ENCODE results near the gene MYLK4.

MYLK4 gene

GRCh38 chr6:2771079-2771478 is 20.4 kb upstream of the MYLK4 start:
- TF ChIP-seq CTCF (IDR thresholded peaks at IDR 0.05; ENCODE audit: borderline replicate concordance, control extremely low read depth, extremely low read depth, insufficient read depth, missing control alignments), result no peak
- DNase-seq (ENCODE audit: low spot score), result no peak
- in situ Hi-C loops (cut with MboI; ENCODE audit: low sequenced_read_pairs, unreplicated experiment), result no loop called here

- no peak for DNase-seq (ENCODE audit: low spot score)
- in situ Hi-C loops (cut with MboI; ENCODE audit: low sequenced_read_pairs, unreplicated experiment), result no loop called here
- no peak for TF ChIP-seq CTCF (IDR thresholded peaks at IDR 0.05; ENCODE audit: borderline replicate concordance, control extremely low read depth, extremely low read depth, insufficient read depth, missing control alignments)
These were observed 19.4 kb upstream of the MYLK4 start for GRCh38 chr6:2770171-2770570.

GRCh38 chr6:2768696-2769095 is 18.0 kb upstream of the MYLK4 start:
- no peak for TF ChIP-seq CTCF (IDR thresholded peaks at IDR 0.05; ENCODE audit: borderline replicate concordance, control extremely low read depth, extremely low read depth, insufficient read depth, missing control alignments)
- in situ Hi-C loops (cut with MboI; ENCODE audit: low sequenced_read_pairs, unreplicated experiment), result no loop called here
- no peak for DNase-seq (ENCODE audit: low spot score)

- no peak for DNase-seq (ENCODE audit: low spot score)
- in situ Hi-C loops (cut with MboI; ENCODE audit: low sequenced_read_pairs, unreplicated experiment), result no loop called here
- no peak for TF ChIP-seq CTCF (IDR thresholded peaks at IDR 0.05; ENCODE audit: borderline replicate concordance, control extremely low read depth, extremely low read depth, insufficient read depth, missing control alignments)
These were observed 17.2 kb upstream of the MYLK4 start for GRCh38 chr6:2767657-2768524.

GRCh38 chr6:2766767-2767656 is 16.3 kb upstream of the MYLK4 start:
- in situ Hi-C loops (cut with MboI; ENCODE audit: low sequenced_read_pairs, unreplicated experiment), result no loop called here
- TF ChIP-seq CTCF (IDR thresholded peaks at IDR 0.05; ENCODE audit: borderline replicate concordance, control extremely low read depth, extremely low read depth, insufficient read depth, missing control alignments), result no peak
- DNase-seq (ENCODE audit: low spot score), result no peak

- in situ Hi-C loops (cut with MboI; ENCODE audit: low sequenced_read_pairs, unreplicated experiment), result no loop called here
- peak; percentile 76 for DNase-seq (ENCODE audit: low spot score)
- no peak for TF ChIP-seq CTCF (IDR thresholded peaks at IDR 0.05; ENCODE audit: borderline replicate concordance, control extremely low read depth, extremely low read depth, insufficient read depth, missing control alignments)
These were observed 15.4 kb upstream of the MYLK4 start for GRCh38 chr6:2765896-2766766.
